Measurements from ENCODE around the gene PRXL2B.

PRXL2B gene

DNA sequence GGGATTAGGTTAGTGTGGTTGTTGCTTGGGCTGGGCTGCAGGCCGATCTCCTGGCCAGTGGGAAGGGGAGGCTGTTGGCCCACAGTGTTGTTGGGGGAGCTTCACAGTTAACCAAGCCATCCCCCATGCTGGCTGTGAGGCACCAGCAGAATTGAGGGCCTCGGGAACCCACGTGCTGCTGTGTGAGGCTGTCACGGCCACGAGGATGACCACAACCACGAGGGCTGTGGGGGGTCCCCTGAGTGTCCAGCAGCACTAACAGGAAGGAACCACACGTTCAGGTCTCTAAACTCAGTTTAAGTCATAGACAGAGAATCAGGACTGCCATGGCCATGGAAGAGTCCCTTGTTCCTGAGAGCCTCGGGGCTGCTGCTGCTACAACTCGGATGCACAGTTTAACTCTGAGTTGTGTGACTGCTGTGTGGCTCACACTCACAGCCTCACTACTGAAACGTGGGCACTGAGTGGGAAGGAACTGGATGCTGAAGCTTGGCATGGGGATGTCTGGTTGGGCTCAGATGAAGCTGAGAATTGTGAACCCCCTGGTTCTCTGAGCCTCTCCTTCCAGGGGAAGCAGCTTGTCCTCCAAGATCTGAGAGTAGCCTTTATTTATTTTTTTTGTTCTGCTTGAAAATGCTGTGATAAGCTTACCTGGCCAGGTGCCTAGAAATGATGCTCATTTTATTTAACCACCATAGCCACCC, 51.0 kb downstream of the PRXL2B start:
- DNase-seq (ENCODE audit: low read depth) = no peak

DNA sequence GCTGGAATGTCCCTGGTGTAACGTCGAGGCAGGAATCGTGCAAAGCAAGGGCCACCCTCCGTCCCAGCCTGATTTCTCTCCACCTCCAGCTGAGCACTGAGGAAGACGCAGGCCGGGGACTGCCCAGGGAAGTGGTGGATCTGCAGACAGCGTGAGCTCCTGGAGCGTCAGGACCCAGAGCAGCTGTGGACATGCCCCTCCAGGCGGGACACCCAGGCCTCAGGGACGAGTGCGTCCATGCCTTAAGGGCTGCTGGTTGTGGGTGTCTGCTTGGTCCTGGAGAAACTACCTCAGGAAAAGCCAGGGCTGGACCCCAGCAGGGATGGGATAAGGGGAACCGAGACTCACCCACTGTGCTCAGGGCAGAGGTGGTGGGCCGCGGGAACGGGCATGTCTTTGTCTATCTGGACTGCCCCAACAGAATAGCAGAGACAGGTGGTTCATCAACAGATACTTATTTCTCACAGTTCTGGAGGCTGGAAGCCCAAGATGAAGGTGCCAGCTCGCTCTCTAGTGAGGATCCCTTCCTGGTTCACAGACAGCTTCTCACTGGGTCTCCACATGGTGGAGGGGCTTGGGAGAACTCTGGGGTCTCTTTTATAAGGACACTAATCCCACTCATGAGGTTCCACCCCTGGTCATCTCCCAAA, 52.0 kb downstream of the PRXL2B start:
- no peak for DNase-seq (ENCODE audit: low read depth)

DNA sequence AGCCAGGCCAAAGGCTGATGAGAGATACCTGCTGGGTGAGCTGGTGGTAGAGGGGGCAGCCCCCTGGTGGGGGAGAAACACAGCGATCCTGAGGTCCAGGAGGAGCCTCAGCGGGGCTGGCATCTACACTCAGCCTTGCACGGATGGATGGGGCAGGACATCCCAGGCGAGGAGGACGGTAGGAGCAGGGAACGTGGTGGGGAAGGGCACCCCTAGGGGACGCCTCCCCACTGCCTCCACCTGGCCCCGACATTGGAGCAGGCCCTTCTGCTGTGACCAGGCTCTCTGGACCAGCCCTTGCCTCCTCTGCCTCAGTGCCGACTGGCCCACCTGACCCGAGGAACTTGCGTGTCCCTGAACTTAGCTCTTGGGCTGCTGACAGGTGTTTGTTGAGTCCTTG, 52.6 kb downstream of the PRXL2B start:
- DNase-seq (ENCODE audit: low read depth) = no peak

DNA sequence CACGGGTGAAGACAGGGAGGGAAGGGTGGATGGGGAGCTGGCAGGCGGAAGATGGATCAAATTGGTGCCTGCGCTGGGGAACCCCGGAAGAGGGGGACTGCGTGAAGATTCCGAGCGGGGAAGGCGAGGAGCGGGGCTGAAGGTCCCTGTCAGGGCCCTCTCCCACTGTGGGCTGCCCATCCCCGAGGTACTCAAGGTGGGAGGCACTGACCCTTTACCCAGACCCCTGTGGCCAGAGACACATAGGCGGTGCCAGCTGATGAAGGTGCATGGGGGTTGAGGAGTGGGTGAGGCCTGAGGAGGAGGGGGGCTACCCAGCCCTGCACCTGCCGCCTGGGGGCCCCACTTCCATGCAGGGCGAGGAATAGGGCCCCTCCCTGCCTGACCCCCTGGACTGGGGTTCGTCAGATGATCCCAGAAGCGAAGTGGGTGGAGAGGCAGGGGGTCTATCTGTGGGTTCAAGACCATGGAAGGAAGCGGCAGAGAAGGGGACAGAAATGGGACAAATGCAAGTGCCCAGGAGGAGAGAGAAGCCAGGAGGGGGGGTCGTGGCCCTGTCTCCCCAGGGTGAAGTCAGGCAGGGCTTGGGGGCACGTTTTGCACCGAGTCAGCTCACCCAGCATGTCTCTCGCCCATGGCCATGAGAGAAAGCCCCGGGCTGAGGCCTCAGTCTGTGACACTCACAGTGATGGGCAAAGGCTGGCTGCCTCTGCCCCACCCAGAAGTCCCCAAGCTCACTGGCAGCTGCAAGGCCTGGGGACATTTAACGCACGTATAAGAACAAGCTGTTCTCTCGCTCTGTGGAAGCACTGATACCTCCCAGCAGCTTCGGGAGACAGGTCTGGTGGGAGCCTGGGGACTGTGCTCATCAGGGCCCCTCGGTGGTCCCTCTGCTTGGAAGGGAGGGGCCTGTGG, 53.3 kb downstream of the PRXL2B start:
- no peak for DNase-seq (ENCODE audit: low read depth)

DNA sequence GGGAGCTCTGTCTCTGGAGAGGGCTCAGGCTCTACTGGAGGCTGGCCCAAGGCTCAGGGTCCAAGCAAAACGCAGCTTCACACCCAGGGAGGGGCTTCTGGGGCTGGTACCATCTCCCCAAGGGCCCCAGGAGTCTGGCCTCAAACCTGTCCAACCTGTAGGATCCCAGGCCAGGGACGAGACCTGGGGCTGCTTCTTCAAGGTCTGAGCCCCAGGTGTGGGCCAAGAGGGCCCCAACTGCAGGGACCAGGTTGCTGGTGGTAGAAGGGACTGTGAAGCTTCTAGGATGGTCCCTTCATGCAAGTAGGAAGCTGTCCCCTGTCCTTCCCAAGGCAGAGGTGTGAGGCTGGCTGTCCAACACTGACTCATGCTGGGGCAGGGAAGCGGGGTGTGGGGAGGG, 54.0 kb downstream of the PRXL2B start:
- no peak for DNase-seq (ENCODE audit: low read depth)
